RPMI8226 (cell line): ENCODE results near the gene CTNNA2.

ENCODE experiments used
- DNase-seq: peaks from one replicate; pipeline ENCODE4 v3.0.0-alpha.2; 2015

CTNNA2 gene

DNA sequence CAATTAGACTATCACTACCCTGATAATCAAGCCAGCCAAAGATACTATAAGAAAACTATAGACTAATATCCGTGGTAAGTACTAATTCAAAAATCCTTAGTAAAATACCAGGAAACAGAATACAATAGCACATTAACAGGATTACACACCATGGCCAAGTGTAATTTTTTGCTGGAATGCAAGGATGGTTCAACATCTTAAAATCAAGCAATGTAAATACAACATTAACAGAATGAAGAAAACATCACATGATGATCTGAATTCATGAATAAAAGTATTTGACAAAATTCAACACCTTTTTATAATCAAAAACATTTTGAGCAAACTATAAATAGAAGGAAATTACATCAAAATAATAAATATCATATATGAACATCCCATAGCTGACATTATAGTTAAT is 1142.4 kb downstream of the CTNNA2 start:
- no peak for DNase-seq

DNA sequence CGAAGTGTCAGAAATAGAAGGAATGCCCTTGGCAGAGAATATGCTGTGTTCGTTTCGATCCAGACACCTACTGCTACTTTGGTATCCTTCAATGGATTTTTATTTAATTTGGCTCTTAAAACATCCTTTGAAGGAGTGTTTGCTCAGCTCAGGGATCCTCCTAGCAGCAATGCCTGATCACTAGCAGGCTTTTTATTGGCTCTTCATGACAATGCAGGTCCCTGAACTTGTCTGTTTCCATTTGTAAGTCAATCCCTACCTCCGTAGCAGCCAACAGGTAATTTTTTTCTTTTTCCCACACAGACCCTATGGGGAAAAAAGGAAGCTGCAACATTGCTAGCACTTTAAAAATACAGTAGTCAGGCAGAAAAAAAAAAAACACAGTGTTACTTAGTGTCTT is 1157.9 kb downstream of the CTNNA2 start:
- no peak for DNase-seq

DNA sequence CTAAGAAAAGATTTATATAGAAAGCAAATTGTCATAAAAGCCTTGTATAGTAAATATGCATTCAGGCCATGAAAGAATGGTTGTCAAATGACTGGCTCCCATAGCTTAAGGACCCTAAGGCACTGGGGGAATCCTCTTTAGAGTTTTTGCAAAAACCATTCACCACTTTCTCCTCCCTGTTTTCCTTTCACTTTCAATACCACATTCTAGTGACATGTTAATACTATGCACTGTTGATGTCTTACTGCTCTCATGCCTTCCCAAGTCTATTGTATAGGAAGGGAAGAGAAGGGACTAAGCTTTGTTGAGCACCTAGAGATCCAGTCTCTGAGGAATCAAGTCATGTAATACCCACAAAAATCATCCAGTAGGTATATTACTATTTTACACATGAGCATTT is 1174.7 kb downstream of the CTNNA2 start:
- no peak for DNase-seq

DNA sequence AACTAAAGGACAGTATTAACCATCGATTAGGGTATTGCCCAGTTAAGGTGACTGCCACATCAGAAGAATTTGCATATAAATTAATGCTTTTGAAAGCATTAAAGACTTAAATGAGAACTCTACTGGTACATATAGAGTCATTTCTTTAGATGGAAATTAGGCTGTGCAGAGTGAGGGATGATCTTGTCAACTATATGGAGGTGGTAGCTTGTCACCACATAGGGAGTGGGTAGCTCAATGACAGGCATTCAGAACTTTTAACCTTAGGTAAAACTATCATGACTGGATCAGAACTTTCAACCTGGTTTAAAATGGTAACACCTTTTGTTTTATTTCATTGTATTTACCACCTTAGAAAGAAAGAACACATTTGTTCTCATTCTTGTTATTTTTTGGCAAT is 1176.3 kb downstream of the CTNNA2 start:
- DNase-seq = no peak
